ENCODE results near the gene ISM1.

DNA sequence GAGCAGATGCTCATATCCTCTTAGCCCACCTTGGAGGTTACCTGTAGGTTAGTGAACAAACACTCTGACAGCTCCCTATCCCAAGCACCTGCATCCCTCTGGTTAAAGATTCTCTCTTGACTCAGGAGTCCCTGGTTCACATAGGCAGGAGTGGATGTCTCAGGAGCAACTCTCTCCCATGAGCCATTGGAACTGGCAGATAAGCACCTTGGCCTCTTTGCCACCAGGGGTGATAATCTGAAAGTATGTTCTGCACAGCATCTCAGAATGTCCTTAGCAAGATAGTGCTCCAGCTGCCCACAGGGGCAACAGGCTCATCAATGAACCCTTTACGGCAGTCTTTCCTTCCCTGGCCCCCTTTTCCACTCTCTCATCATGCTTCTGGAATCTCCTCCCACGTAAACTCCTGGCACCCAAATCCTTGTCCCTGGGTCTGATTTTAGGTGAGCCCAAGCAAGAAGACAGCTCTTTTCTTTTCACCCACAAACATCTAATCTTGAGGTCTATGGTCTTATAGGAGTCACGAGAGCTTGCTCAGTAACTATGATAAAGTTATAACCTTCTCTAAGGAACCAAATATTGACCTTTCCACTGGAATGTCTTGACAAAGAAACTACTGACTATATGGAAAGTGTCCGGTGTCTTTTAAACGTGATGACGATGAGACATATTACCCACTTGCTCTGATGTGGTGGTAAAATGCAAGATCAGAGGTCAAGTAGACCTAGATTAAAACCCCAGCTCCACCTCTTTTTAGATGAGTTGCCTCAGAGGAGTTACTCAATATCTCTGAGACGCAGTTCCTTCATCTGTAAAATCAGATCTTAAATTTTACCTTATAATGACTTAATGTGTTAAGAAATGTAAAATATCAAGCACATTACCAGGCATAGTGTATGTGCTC, 39.8 kb upstream of the ISM1 start:
- no peak for TF ChIP-seq EP300 (conservative IDR thresholded peaks at IDR 0.05; ENCODE audit: poor library complexity, severe bottlenecking)
- TF ChIP-seq EZH2 (IDR thresholded peaks at IDR 0.05; ENCODE audit: borderline replicate concordance, insufficient read depth, low read length, poor library complexity, severe bottlenecking): no peak

Data from neural cell (in vitro differentiated cells).